RWPE1 (cell line): ENCODE data around the gene ADGRG6.

ENCODE experiments used
- CTCF ChIA-PET: fragments of 350-600 bp; sonication (Branson Sonifier 250); formaldehyde crosslinking; extraction: SDS; loops from one replicate; lab custom pipeline; 2021; lab: Yijun Ruan, JAX
- POLR2A ChIA-PET: fragments of 400-600 bp; formaldehyde crosslinking; extraction: SDS; loops from one replicate; lab custom pipeline; 2020; ENCODE audit warnings: antibody characterized with exemption; ENCODE audit not compliant: low non-redundant PET; lab: Yijun Ruan, JAX
- DNase-seq: peaks from one replicate; pipeline ENCODE4 v3.0.0; 2012; ENCODE audit warnings: low spot score
- H3K27ac ChIP-seq: fragments of 450-650 bp; 2 replicates; pipeline ENCODE4 v1.5.1; 2017
- TF ChIP-seq, protein P1 (sequence below): fragments of 450-650 bp; conservative IDR thresholded peaks from 2 replicates; pipeline ENCODE4 v1.5.1; 2017; ENCODE audit warnings: low read depth, mild to moderate bottlenecking

Gene ADGRG6

DNA sequence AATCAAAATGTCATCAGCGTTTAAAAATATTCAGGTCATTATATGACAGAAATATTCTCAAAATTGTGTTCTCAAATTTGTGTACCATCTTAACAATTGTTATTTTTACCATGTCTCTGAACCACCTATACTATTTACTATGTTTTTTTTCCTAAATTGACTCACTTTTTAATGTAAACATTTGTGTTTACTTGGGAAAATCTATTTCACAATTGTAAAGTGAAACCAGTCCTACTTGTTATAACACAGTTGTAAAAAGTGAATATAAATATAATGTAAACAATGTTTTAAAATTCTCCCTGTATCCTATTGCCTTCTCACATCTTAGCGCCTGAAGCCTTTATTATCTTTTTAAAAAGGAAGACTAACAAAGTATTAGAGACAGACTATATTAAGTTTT, 83.5 kb downstream of the ADGRG6 start:
- no peak for DNase-seq
- POLR2A ChIA-PET = no interaction called here
- TF ChIP-seq, protein P1, sequence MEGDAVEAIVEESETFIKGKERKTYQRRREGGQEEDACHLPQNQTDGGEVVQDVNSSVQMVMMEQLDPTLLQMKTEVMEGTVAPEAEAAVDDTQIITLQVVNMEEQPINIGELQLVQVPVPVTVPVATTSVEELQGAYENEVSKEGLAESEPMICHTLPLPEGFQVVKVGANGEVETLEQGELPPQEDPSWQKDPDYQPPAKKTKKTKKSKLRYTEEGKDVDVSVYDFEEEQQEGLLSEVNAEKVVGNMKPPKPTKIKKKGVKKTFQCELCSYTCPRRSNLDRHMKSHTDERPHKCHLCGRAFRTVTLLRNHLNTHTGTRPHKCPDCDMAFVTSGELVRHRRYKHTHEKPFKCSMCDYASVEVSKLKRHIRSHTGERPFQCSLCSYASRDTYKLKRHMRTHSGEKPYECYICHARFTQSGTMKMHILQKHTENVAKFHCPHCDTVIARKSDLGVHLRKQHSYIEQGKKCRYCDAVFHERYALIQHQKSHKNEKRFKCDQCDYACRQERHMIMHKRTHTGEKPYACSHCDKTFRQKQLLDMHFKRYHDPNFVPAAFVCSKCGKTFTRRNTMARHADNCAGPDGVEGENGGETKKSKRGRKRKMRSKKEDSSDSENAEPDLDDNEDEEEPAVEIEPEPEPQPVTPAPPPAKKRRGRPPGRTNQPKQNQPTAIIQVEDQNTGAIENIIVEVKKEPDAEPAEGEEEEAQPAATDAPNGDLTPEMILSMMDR = no peak
- H3K27ac ChIP-seq = no peak overlapping the region
- CTCF ChIA-PET = no interaction called here

DNA sequence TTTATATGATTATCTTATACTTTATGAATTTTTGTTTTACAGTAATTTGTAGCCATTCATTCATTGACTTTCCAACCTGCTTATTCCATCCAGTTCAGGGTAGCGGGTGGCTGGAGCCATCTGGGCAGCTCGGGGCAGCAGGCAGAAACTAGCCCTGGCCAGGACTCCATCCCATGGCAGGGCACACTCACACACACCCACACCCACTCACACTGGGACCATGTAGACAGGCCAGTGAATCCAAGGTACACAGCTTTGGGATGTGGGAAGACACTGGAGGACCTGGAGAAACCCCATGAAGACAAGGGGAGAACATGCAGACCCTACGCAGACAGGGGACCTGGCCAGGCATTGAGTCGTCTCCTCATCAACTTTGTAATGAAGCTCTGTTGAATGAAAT, 84.8 kb downstream of the ADGRG6 start:
- CTCF ChIA-PET = interaction anchor here (0.5 to 2.6 kb wide), 3 partner anchors 10 to 780 kb away, joined by 3 to 12 read pairs (median 3); no protein-coding TSS in a partner anchor
- DNase-seq = no peak
- H3K27ac ChIP-seq = no peak overlapping the region
- POLR2A ChIA-PET = no interaction called here
- TF ChIP-seq, protein P1 = no peak

DNA sequence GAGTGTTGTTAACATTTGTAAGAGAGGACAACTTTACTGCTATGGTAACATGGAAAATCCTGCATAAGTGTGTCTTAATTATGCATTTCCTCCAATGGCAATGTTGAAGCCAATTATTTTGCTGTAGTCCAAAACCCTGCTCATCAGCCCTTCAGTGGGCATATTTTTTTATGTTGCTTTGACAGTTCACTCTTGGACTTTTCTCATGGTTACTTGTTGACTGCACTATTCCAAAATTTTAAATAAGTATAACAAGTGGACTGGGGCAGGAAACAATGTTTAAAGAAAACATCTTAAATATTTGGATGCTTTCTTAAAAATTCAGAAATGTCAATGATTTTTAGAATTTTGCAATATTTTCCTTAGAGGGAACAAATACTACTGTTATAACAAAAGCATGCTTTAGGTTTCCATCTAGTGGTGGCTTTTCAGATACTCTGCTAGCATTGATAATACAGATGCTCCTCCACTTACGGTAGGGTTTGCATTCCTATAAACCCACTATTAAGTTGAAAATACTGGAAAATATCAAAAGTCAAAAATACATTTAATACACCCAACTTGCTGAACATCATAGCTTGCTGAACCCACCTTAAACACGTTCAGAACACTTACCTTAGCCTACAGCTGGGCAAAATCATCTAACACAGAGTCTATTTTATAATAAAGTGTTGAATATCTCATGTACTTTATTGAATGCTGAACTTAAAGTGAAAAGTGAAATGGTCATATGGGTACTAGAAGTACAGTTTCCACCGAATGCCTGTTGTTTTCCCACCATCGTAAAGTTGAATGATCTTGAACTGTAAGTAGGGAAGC, 86.4 kb downstream of the ADGRG6 start:
- peak; percentile 44 for DNase-seq
- ChIA-PET POLR2A (no interaction called here), CTCF (interaction anchor here (0.5 to 2.6 kb wide), 10 partner anchors 17 to 1192 kb away, joined by 3 to 12 read pairs (median 3); partner anchors contain the start of genes ADGRG6, NMBR and VTA1)
- TF ChIP-seq, protein P1 = peak; percentile 76
- H3K27ac ChIP-seq = no peak overlapping the region

DNA sequence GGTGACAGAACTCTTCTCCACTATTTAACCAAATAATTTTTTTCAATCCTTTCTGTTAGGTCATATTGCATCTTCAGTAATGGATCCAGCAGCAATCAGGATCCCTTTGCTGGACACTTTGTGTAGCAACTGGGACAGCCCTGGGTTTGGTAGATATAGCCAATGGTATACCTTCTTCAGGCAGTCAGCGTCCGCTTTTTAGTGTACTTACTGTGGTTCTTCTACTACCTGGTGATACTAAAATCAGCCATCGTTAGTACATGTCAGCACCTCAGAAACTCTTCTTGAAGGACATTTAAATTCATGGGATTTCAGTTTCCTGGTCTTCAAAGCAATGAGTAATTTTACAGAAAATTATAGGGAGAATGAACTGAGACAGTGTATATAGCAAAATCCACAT, 93.5 kb downstream of the ADGRG6 start:
- DNase-seq = no peak
- no peak overlapping the region for H3K27ac ChIP-seq
- ChIA-PET POLR2A (no interaction called here), CTCF (no interaction called here)
- TF ChIP-seq, protein P1 = no peak

DNA sequence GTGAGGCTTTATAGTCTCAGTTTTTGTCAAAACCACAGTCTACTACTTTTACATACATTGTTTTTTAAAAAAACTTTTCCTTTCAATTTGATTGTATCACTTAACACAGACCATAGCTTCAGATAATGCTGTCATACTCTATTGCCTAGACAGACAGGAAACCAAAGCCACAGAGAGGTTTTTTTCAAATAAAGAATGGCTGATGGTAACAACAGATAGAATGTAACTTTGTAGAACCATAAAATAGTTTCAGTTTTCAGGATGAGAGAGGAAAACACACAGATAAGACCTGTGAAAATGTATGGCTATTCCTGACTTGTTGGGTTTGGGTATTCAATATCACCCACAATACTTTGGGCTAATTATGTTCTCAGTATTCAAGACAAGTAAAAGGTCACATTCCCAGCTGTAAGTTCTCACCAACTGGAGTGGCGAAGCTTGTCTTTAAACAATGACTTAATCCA, 94.0 kb downstream of the ADGRG6 start:
- DNase-seq = no peak

DNA sequence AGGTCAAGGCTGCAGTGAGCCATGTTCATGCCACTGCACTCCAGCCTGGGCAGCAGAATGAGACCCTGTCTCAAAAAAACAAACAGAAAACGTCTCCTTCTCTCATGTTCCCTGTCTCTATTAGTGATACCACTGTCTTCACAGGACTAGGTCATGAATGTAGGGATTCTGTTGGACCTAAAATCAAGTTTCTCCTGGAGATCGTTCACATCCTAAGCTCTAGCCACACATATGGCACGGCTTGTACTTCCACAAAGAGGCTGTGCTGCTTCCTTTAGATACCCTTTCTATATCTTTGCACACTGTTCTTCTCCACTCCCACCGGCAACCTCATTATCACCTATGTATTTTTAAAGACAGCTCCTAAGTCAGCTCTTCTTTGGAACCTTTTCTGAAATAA, 96.5 kb downstream of the ADGRG6 start:
- CTCF ChIA-PET = interaction anchor here (0.6 kb wide), 1 partner anchor 110 kb away, joined by 4 read pairs; no protein-coding TSS in a partner anchor
- DNase-seq = no peak
- TF ChIP-seq, protein P1 = no peak
- no peak overlapping the region for H3K27ac ChIP-seq
- POLR2A ChIA-PET = no interaction called here

More for the DNA sequence above, 94.0 kb downstream of the ADGRG6 start:
- H3K27ac ChIP-seq = no peak overlapping the region
- TF ChIP-seq, protein P1 = no peak
- ChIA-PET POLR2A (no interaction called here), CTCF (interaction anchor here (0.7 kb wide), 1 partner anchor 9 kb away, joined by 3 read pairs; no protein-coding TSS in a partner anchor)
